PC-3 (cell line): ENCODE results near the gene ANKRD27.

Experiments used
- EZH2 ChIP-seq: fragments of 300-600 bp; sonication (generic); IDR thresholded peaks from one replicate; pipeline ENCODE4 v1.6.1; 2017; ENCODE audit warnings: antibody characterized with exemption, mild to moderate bottlenecking, low read length; ENCODE audit not compliant: unreplicated experiment
- EZH2phosphoT487 ChIP-seq: fragments of 300-600 bp; sonication (generic); IDR thresholded peaks from 2 replicates; pipeline ENCODE4 v1.6.1; 2018; ENCODE audit warnings: mild to moderate bottlenecking, antibody characterized with exemption, low read length, borderline replicate concordance
- TF ChIP-seq, protein P1 (sequence below): fragments of 300-600 bp; sonication (generic); conservative IDR thresholded peaks from 2 replicates; pipeline ENCODE4 v1.5.1; 2017; ENCODE audit warnings: antibody characterized with exemption, low read depth, mild to moderate bottlenecking, low read length

DNA sequence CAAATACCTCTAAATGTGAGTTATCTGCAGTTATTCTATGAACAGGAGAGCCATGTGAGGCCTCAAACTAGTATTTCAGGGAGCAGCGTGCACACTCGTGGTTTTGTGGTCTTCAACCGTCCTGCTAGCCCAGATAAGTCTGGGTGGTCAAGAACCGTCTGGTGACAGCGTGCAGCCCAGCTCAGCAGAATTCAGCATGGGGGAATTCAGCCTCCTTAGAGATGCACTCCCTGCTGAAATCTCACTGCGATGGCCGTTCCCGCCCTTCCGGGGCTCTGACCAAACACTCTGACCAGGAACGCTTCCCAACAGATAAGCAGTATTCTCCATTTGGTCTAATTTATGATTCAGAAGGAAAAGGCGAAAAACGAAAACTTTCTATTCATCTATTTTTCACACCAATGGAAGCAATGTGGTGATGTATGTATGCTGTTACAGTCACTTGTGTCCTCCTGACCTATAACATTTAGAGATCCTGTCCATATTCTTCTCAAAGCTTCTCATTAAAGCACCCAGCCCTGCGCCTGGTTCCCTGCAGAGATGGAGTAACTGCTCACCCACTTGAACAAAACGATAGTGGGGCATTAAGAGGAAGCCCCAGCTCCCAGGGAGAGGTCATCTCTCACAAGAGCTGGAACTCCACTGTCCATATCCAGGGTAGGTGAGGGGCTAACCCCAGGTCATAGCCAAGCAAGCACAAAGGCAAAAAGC lies 2.9 kb downstream of the ANKRD27 start:
- TF ChIP-seq, protein P1, sequence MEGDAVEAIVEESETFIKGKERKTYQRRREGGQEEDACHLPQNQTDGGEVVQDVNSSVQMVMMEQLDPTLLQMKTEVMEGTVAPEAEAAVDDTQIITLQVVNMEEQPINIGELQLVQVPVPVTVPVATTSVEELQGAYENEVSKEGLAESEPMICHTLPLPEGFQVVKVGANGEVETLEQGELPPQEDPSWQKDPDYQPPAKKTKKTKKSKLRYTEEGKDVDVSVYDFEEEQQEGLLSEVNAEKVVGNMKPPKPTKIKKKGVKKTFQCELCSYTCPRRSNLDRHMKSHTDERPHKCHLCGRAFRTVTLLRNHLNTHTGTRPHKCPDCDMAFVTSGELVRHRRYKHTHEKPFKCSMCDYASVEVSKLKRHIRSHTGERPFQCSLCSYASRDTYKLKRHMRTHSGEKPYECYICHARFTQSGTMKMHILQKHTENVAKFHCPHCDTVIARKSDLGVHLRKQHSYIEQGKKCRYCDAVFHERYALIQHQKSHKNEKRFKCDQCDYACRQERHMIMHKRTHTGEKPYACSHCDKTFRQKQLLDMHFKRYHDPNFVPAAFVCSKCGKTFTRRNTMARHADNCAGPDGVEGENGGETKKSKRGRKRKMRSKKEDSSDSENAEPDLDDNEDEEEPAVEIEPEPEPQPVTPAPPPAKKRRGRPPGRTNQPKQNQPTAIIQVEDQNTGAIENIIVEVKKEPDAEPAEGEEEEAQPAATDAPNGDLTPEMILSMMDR, result no peak
- no peak for TF ChIP-seq EZH2
- TF ChIP-seq EZH2phosphoT487, result no peak
